PC-3 (cell line): Measurements from ENCODE around the gene TMC1. TPM values are rescaled to one million over a fixed set of nuclear protein-coding genes. Genes with fewer than 3 reads are reported as not detected.

Experiments used
- ATAC-seq: fragments of 200-7000 bp; cut with Tn5 transposase; 2 replicates; pipeline ENCODE4 v1.9.1; 2020; ENCODE audit warnings: mild to moderate bottlenecking, moderate library complexity
- BruUV-seq: library from RNA; stranded (reverse); fragments of 400-500 nt; replicated peaks from 2 replicates; lab custom pipeline; 2021; lab: Mats Ljungman, UMichigan
- CTCF ChIA-PET: fragments of 300-600 bp; sonication (Branson Sonifier 250); formaldehyde crosslinking; loops from one replicate; lab custom pipeline; 2022; ENCODE audit warnings: antibody characterized with exemption; lab: Charles Lee
- POLR2A ChIA-PET: fragments of 300-600 bp; sonication (Branson Sonifier 250); formaldehyde crosslinking; loops from one replicate; lab custom pipeline; 2022; ENCODE audit warnings: antibody characterized with exemption; ENCODE audit not compliant: unreplicated experiment; lab: Charles Lee
- DNase-seq: peaks from one replicate; pipeline ENCODE4 v3.0.0-alpha.2; 2015
- H2AFZ ChIP-seq: fragments of 300-600 bp; sonication (generic); 2 replicates; pipeline ENCODE4 v1.6.0; 2016; ENCODE audit warnings: antibody characterized with exemption, low read length
- H3F3A ChIP-seq: fragments of 300-600 bp; sonication (generic); one replicate; pipeline ENCODE4 v1.6.0; 2017; ENCODE audit warnings: antibody characterized with exemption, low read length, control low read depth, mild to moderate bottlenecking; ENCODE audit not compliant: unreplicated experiment
- H3K27ac ChIP-seq: fragments of 300-600 bp; sonication (generic); 2 replicates; pipeline ENCODE4 v1.5.1; 2016; ENCODE audit warnings: mild to moderate bottlenecking, low read length
- H3K27me3 ChIP-seq: fragments of 300-600 bp; sonication (generic); 2 replicates; pipeline ENCODE4 v1.6.1; 2016; ENCODE audit warnings: low read length, mixed read lengths
- H3K36me3 ChIP-seq: fragments of 300-600 bp; sonication (generic); 2 replicates; pipeline ENCODE4 v1.6.1; 2016; ENCODE audit warnings: low read depth, mixed run types, low read length, mixed read lengths
- H3K4me1 ChIP-seq: fragments of 300-600 bp; sonication (generic); 2 replicates; pipeline ENCODE4 v1.5.1; 2016; ENCODE audit warnings: low read length; ENCODE audit not compliant: insufficient read depth
- H3K4me2 ChIP-seq: fragments of 300-600 bp; sonication (generic); 2 replicates; pipeline ENCODE4 v1.6.0; 2016; ENCODE audit warnings: low read length
- H3K4me3 ChIP-seq: fragments of 300-600 bp; sonication (generic); 2 replicates; pipeline ENCODE4 v1.5.1; 2016; ENCODE audit warnings: mild to moderate bottlenecking, low read length, mixed read lengths
- H3K79me2 ChIP-seq: fragments of 300-600 bp; sonication (generic); 2 replicates; pipeline ENCODE4 v1.6.1; 2017; ENCODE audit warnings: low read length, mixed read lengths
- H3K9ac ChIP-seq: fragments of 300-600 bp; sonication (generic); 2 replicates; pipeline ENCODE4 v1.6.0; 2016; ENCODE audit warnings: mild to moderate bottlenecking, low read length
- H3K9me2 ChIP-seq: fragments of 300-600 bp; sonication (generic); replicated peaks from 2 replicates; pipeline ENCODE4 v1.6.1; 2016; ENCODE audit warnings: mixed run types, low read length, mixed read lengths
- H3K9me3 ChIP-seq: fragments of 300-600 bp; sonication (generic); 2 replicates; pipeline ENCODE4 v1.6.1; 2016; ENCODE audit warnings: low read length, mixed read lengths
- H4K20me1 ChIP-seq: fragments of 300-600 bp; sonication (generic); 2 replicates; pipeline ENCODE4 v1.6.1; 2016; ENCODE audit warnings: low read length, mixed read lengths
- EZH2 ChIP-seq: fragments of 300-600 bp; sonication (generic); IDR thresholded peaks from one replicate; pipeline ENCODE4 v1.6.1; 2017; ENCODE audit warnings: antibody characterized with exemption, mild to moderate bottlenecking, low read length; ENCODE audit not compliant: unreplicated experiment
- EZH2phosphoT487 ChIP-seq: fragments of 300-600 bp; sonication (generic); IDR thresholded peaks from 2 replicates; pipeline ENCODE4 v1.6.1; 2018; ENCODE audit warnings: mild to moderate bottlenecking, antibody characterized with exemption, low read length, borderline replicate concordance
- intact Hi-C: fragments of 100-400 bp; cut with micrococcal nuclease; formaldehyde crosslinking; loops from 2 replicates; pipeline ENCODE4 v1.9.0; 2023
- total RNA-seq: library from RNA; depleted of rRNA; stranded (reverse); fragments of >200 nt; gene quantifications from 2 replicates; pipeline ENCODE4 v1.2.3, GENCODE V29; 2014
- TF ChIP-seq, protein P1 (sequence below): fragments of 300-600 bp; sonication (generic); conservative IDR thresholded peaks from 2 replicates; pipeline ENCODE4 v1.5.1; 2017; ENCODE audit warnings: antibody characterized with exemption, low read depth, mild to moderate bottlenecking, low read length

The TMC1 gene
- total RNA-seq, 1 experiment from 2014 or later: 0.15 TPM

DNA sequence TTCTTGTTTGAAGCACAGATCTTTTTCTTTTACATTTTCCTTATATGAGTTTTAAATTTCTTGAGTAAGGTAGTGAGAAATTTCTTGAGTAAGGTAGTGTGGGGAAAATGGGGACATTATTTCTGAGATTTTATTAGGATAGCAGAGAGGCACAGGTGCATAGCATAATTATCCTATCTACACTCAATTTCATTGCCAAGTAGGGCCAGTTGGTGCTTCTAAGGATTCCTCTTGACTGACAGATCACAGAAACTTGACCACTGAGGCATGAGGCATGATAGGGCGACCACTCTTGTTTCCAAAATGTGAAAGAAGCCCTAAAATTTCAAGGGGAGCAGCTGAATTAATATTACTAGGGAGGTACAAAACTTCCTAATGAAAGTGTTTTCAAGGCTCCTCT lies 31.4 kb upstream of the TMC1 start:
- DNase-seq (no peak), ATAC-seq (no peak)
- CTCF ChIA-PET: no interaction called here
- POLR2A ChIA-PET: no interaction called here
- TF ChIP-seq, protein P1, sequence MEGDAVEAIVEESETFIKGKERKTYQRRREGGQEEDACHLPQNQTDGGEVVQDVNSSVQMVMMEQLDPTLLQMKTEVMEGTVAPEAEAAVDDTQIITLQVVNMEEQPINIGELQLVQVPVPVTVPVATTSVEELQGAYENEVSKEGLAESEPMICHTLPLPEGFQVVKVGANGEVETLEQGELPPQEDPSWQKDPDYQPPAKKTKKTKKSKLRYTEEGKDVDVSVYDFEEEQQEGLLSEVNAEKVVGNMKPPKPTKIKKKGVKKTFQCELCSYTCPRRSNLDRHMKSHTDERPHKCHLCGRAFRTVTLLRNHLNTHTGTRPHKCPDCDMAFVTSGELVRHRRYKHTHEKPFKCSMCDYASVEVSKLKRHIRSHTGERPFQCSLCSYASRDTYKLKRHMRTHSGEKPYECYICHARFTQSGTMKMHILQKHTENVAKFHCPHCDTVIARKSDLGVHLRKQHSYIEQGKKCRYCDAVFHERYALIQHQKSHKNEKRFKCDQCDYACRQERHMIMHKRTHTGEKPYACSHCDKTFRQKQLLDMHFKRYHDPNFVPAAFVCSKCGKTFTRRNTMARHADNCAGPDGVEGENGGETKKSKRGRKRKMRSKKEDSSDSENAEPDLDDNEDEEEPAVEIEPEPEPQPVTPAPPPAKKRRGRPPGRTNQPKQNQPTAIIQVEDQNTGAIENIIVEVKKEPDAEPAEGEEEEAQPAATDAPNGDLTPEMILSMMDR: no peak
- TF ChIP-seq EZH2 (no peak), EZH2phosphoT487 (no peak)
- no peaks in the 10 kb centered on the region for H3K4me1 ChIP-seq
- no peak overlapping the region for H3K27ac ChIP-seq
- no TSS peak for BruUV-seq
- no peaks in the 10 kb centered on the region for H3K9me2 ChIP-seq
- no peak overlapping the region for H3K4me3 ChIP-seq
- H3K9ac ChIP-seq: no peak overlapping the region
- intact Hi-C loops: no loop called here
- no peaks in the 10 kb centered on the region for H3F3A ChIP-seq
- no peaks in the 10 kb centered on the region for H4K20me1 ChIP-seq
- H3K9me3 ChIP-seq: no peaks in the 10 kb centered on the region
- no peaks in the 10 kb centered on the region for H3K36me3 ChIP-seq
- no peak overlapping the region for H3K4me2 ChIP-seq
- no peaks in the 10 kb centered on the region for H3K79me2 ChIP-seq
- H2AFZ ChIP-seq: no peak overlapping the region
- no peaks in the 10 kb centered on the region for H3K27me3 ChIP-seq

DNA sequence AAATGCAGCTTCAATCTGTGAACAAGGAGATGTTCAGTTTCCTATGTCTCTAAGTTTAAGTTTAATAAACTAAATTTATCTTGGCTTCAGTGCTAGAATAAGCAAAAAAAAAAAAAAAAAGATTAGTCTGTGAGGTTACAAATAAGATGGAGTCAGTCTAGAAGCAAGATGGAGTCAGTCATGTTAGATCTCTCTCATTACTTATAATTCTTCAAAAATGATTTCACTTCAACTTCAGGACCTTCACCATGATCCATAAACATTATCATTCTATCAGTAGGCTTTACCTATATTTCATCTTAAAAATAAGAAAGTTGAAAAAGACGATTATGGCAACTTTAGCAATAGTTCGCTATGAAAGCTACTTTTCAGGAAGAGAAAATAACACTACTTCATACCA lies 30.2 kb upstream of the TMC1 start:
- Histone ChIP-seq H3K4me2 (no peak overlapping the region), H3K9me2 (no peaks in the 10 kb centered on the region), H3K79me2 (no peaks in the 10 kb centered on the region), H3K4me3 (no peak overlapping the region), H3K4me1 (no peaks in the 10 kb centered on the region), H3F3A (no peaks in the 10 kb centered on the region), H3K27me3 (no peaks in the 10 kb centered on the region), H2AFZ (no peak overlapping the region), H3K27ac (no peak overlapping the region), H3K9me3 (no peaks in the 10 kb centered on the region), H4K20me1 (no peaks in the 10 kb centered on the region), H3K36me3 (no peaks in the 10 kb centered on the region), H3K9ac (no peak overlapping the region)
- ATAC-seq (no peak), DNase-seq (no peak)
- CTCF ChIA-PET: no interaction called here
- POLR2A ChIA-PET: no interaction called here
- intact Hi-C loops: no loop called here
- no peak for TF ChIP-seq EZH2phosphoT487
- TF ChIP-seq, protein P1: no peak
- no peak for TF ChIP-seq EZH2
- no TSS peak for BruUV-seq

DNA sequence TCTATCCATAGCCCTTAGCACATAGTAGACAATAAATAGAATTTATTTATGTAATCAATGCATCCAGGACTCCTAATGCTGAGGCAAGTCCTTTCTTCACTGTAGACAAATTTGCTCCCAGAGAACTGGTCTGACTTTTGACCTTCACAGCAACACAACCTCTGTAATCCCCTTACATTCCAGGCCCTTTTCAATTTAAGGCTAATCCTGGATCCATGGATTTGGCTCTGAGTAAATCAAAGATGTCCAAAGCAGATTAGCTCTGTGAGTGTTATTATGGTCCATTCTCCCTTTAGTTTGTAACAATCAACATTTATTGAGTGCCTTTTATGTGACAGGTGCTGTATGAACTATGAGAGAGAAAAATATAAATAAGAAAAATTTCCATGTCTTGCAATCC lies 27.4 kb upstream of the TMC1 start:
- H3K27ac ChIP-seq: no peak overlapping the region
- no peak overlapping the region for H2AFZ ChIP-seq
- DNase-seq (no peak), ATAC-seq (no peak)
- no peak overlapping the region for H3K4me2 ChIP-seq
- H4K20me1 ChIP-seq: no peaks in the 10 kb centered on the region
- H3K36me3 ChIP-seq: no peaks in the 10 kb centered on the region
- no peaks in the 10 kb centered on the region for H3K9me2 ChIP-seq
- BruUV-seq: no TSS peak
- no peaks in the 10 kb centered on the region for H3K27me3 ChIP-seq
- TF ChIP-seq EZH2 (no peak), EZH2phosphoT487 (no peak)
- TF ChIP-seq, protein P1: no peak
- H3K9ac ChIP-seq: no peak overlapping the region
- no peak overlapping the region for H3K4me3 ChIP-seq
- intact Hi-C loops: no loop called here
- ChIA-PET CTCF (no interaction called here), POLR2A (no interaction called here)
- no peaks in the 10 kb centered on the region for H3K9me3 ChIP-seq
- H3K79me2 ChIP-seq: no peaks in the 10 kb centered on the region
- no peaks in the 10 kb centered on the region for H3K4me1 ChIP-seq
- no peaks in the 10 kb centered on the region for H3F3A ChIP-seq
